ENCODE data around the gene MNS1. TPM values are rescaled to one million over a fixed set of nuclear protein-coding genes. Genes with fewer than 3 reads are reported as not detected.

Gene MNS1
- total RNA-seq, 1 donor from 2014 or later = 0.62 TPM

- POLR2A ChIA-PET = no interaction called here
- DNase-seq (no peak), ATAC-seq (ENCODE audit: low read depth) (no peak)
- Mint-ChIP-seq H3K4me3 (no peak overlapping the region), H3K27me3 (no peaks in the 10 kb centered on the region), H3K27ac (no peak overlapping the region), H3K9me3 (no peaks in the 10 kb centered on the region), H3K36me3 (ENCODE audit: low read depth) (peaks cover 17% of the 10 kb centered on the region), H3K4me1 (no peaks in the 10 kb centered on the region)
- intact Hi-C loops (cut with micrococcal nuclease) = no loop called here
- CTCF ChIA-PET = no interaction called here
- TF ChIP-seq CTCF (IDR thresholded peaks at IDR 0.05) = no peak
Measured at GRCh38 chr15:56390739-56391267, 74.1 kb downstream of the MNS1 start.

- Mint-ChIP-seq H3K27me3 (no peaks in the 10 kb centered on the region), H3K9me3 (peaks cover 1% of the 10 kb centered on the region), H3K4me1 (no peaks in the 10 kb centered on the region), H3K4me3 (no peak overlapping the region), H3K36me3 (ENCODE audit: low read depth) (peaks cover 10% of the 10 kb centered on the region), H3K27ac (no peak overlapping the region)
- no peak for ATAC-seq (ENCODE audit: low read depth)
- CTCF ChIA-PET = no interaction called here
- POLR2A ChIA-PET = no interaction called here
- DNase-seq = no peak
- TF ChIP-seq CTCF (IDR thresholded peaks at IDR 0.05) = no peak
- intact Hi-C loops (cut with micrococcal nuclease) = no loop called here
Measured at GRCh38 chr15:56385908-56386307, 79.0 kb downstream of the MNS1 start.

- intact Hi-C loops (cut with micrococcal nuclease) = no loop called here
- ATAC-seq (ENCODE audit: low read depth) (no peak), DNase-seq (no peak)
- Mint-ChIP-seq H3K36me3 (ENCODE audit: low read depth) (peaks cover 17% of the 10 kb centered on the region), H3K9me3 (peaks cover 24% of the 10 kb centered on the region), H3K4me1 (no peaks in the 10 kb centered on the region), H3K27ac (no peak overlapping the region), H3K4me3 (no peak overlapping the region), H3K27me3 (no peaks in the 10 kb centered on the region)
- no peak for TF ChIP-seq CTCF (IDR thresholded peaks at IDR 0.05)
- ChIA-PET POLR2A (no interaction called here), CTCF (no interaction called here)
Measured at GRCh38 chr15:56383010-56383409, 81.9 kb downstream of the MNS1 start.

Other genes starting within 250 kb of the MNS1 start
- gene RFX7, start 221.3 kb downstream of the MNS1 start, total RNA-seq = 24.3 and 27.8 TPM in 2 replicates
- gene TEX9, start 99.7 kb downstream of the MNS1 start, total RNA-seq = 29.7 and 31.3 TPM in 2 replicates